HG03457 (cell line): ENCODE results near the gene PLA2G2F.

Experiments
- ATAC-seq: cut with Tn5 transposase; IDR thresholded peaks from one replicate; pipeline ENCODE4 v1.9.1; 2021; ENCODE audit warnings: moderate number of reproducible peaks; ENCODE audit not compliant: unreplicated experiment

Gene PLA2G2F

DNA sequence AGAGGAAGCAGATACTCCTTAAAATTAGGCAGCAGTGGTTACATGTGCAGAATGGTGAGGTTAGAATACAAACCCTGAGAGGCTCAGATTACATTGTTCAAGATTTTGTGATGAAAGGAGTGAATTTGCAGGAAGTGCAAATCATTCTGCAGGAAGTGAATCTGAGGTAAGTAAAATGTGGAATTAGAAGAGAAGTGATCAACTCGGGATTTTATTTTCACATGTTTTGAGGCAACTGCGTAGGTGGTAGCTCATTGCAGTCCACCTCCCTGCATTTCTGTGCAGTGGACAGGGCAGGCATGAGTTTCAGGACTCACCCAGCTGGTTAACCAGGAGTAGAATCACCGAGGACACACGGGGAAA, 49.3 kb downstream of the PLA2G2F start:
- ATAC-seq, result no peak

DNA sequence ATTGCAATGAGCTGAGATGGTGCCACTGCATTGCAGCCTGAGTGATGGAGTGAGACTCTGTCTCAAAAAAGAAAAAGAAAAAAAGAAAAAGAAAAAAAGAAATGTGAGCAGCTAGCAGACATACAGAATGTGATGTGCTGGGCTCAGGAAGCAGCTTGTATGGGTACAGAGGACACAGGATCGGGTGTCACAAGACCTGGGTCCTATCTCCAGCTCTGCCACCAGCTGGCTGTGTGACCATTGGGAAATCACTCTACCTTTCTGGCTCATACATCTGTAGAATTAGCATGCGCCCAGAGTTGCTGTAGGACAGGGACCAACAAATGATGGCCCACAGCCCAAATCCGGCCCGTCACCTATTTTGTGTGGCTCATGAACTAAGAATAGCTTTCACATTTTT, 50.5 kb downstream of the PLA2G2F start:
- no peak for ATAC-seq

- no peak for ATAC-seq
Measured at GRCh38 chr1:20190256-20191160, 51.4 kb downstream of the PLA2G2F start.

GRCh38 chr1:20191266-20191825, 52.2 kb downstream of the PLA2G2F start:
- no peak for ATAC-seq

DNA sequence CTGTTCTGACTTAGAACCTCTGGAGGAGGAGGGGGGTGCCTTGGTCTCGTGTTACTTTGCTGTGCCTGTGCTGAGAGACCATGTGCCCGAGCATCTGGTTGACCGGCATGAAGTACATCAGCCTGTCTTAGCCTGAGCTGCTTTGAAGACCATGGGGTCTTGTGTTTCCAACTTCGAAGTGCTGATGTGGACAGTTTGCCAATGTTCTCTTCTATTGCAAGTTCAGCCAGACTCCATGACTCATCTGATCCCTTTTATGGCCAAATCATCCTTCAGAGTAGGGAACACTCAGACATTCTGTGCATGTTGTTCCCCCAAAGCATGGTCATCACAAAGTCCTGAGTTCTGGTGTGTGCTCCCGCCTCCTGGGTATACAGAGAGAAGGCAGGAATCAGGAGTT, 53.2 kb downstream of the PLA2G2F start:
- no peak for ATAC-seq

DNA sequence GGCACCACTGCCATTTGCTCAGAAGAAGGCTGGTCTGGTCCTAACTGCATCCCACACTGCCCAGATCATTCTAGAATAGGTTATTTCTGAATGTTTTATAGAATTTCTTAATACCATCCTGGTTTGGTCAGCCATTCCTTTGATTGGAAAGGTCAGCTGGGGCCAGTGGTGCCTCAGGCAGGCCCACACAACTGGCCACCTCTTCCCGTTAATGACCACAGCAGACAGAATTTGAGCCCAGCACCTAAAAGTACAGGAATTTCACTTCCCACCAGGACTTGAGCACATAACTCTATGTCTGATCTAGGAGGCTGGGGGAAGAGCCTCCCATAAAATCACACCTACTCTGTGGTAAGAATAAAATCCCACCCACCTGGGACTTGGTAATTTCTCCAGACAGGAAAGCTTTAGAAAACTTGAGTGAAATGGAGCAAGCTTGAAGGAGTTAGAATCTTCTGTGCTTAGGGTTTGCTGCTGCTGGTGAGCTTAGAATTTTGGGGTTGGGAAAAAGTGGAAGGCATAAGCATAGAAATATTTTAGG, 53.8 kb downstream of the PLA2G2F start:
- ATAC-seq, result no peak

GRCh38 chr1:20194224-20194623, 55.1 kb downstream of the PLA2G2F start:
- no peak for ATAC-seq

DNA sequence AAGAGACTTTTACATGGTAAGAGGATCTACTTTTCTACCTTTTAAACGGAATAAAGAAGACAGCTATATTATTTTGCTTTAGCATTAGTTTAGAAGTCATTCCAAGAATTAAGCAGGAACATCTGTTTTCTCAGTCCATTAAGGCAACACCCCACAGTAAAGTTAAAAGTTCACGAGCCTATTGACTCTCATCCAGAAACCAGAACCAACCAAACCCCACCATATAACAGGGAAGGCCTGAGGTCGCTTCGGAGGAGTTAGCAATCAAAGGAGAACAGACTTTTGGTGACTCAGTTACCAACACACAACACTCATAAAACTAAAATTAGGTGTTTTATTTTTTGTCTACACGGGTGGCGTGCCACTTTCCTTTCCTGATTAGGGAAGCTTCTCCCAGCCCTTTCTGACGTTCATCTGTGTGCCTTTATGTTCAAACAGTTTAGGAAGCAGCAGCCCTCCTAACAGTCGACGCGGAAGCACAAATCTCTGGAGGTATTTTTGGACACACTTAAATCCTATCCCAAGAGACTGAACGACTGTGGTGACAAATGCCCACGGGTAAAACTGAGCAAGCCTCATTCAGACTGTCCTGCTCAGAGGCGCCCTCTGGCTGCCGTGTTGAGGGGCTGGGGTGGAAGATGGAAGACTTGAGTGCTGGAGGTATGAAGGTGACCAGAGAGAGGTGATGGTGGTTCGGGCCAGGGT, 55.8 kb downstream of the PLA2G2F start:
- no peak for ATAC-seq

- ATAC-seq, result no peak
Measured at GRCh38 chr1:20195462-20195780, 56.3 kb downstream of the PLA2G2F start.

GRCh38 chr1:20197329-20197791, 58.2 kb downstream of the PLA2G2F start:
- ATAC-seq, result no peak

DNA sequence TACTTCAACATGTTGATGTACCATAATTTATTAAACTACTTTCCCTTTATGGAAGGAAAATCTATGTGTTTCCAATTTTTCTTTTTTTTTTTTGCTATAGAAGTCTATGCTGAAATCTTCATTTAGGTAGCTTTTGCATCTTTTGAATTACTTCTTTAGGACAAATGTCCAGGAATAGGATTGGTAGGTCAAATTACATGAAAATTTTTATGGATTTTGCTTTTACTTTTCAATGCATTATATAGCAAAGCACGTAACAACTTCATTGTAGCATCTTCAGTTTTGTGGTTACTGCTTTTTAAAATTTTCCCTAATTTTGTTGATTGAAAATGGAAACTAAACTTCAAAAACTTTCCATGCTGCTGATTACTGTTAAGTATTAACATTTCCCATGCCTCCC, 59.2 kb downstream of the PLA2G2F start:
- ATAC-seq, result no peak

- no peak for ATAC-seq
Measured at GRCh38 chr1:20198918-20199317, 59.8 kb downstream of the PLA2G2F start.

- no peak for ATAC-seq
Measured at GRCh38 chr1:20199403-20199802, 60.3 kb downstream of the PLA2G2F start.

GRCh38 chr1:20199840-20200239, 60.7 kb downstream of the PLA2G2F start:
- no peak for ATAC-seq
